Measurements from ENCODE around the gene ABHD10.
"Not testable (repeated sequence)": the region's sequence is repeated elsewhere in the genome, so short reads cannot be mapped to it uniquely, and the experiment has no call there.

Gene ABHD10

DNA sequence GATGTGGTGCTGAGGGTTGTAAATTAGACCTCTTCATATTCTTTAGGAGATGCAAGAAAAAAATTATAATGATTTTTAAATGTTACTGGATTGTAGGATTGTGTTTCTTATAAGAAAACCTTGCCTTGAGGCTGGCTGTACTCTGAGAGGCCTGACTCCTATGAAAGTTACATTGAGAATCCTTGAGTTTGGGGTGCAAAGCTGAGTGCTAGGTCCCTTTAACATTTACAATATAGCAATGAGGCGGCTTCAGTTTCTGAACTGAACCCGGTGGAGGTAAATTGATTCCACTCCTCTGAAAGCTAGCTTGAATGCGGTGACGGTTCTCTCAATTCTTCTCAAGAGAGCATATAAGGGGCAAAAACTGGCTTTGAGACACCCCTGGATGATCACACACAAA lies 55.6 kb downstream of the ABHD10 start, which contains the start of gene TMPRSS7:
TMPRSS7 (plus strand) TSS at position 301 of the 400 bp plus-strand sequence. CDS start 110 bp downstream, outside the sequence.
- DNase-seq (ENCODE audit: low read depth) = no peak

DNA sequence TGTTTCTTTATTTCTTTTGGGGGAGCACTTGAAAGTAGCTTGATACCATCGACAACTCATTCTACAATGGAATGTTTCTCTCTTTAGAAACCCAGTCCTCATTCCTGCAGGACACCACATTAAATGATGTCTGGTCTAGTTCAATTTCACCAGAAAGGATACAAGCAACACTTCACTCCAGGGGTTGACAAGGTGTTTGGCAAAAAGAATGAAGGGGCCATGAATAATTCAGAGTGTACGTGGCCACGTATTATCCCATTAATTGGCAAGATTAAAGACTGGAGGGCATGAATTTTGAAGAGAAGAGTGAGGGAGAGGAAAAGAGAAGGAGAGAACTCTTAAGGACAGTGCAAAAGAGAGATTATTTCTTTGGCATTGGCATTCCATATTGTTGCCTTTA lies 56.4 kb downstream of the ABHD10 start:
- no peak for DNase-seq (ENCODE audit: low read depth)

DNA sequence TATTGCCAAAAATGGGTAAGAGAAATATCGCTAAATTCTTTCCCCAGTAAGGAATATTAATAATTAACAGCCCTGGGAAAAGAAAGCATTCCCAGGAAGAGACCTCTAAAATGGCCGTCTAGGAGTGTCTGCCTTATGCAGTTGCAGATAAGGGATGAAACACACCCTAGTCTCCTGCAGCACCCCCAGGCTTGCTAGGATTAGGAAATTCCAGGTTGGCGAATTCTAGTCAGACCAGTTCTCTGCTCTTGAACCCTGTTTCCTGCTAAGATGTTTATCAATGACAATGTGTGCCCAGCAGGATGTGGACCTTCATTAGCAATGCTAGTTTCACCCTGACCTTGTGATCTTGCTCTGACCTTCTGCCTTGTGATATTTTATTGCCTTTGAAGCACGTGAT lies 58.4 kb downstream of the ABHD10 start:
- not testable (repeated sequence) for DNase-seq (ENCODE audit: low read depth)

DNA sequence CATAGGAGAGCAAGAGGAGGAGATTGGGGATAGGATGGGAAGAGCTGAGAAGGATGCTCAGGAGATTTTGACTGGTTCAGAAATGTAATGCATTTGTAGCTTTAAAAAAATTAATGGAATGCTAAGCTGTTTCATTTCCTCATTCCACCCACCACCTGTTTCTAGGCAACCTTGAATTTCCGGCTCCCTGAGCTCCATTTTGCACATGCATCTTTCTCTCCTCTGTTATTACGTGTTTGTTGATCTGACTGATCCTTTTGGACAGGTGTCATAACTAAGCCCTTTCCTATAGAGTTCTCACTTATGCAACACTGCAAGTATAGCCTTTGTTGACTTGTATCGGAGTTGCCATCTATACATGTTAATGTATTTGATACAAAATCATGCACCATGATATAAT lies 60.0 kb downstream of the ABHD10 start:
- no peak for DNase-seq (ENCODE audit: low read depth)

DNA sequence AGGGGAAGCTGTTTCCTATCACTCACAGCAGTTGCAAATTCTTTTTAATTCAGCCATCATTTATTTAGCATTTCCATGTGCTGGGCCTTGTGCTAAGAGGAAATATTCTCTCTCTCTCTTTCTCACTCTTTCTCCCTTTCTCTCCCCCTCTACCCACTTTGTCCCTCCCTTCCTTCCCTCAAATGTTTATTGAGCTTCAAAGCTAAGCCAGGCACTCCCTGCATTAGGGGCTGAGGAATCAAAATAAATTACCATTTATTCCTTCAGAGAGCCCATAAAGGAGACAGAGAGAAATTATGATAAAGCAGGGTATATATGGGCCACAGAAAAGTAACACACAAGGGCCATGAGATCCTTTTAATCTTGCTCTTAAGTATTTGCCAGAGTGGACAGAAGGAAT lies 62.5 kb downstream of the ABHD10 start:
- no peak for DNase-seq (ENCODE audit: low read depth)

DNA sequence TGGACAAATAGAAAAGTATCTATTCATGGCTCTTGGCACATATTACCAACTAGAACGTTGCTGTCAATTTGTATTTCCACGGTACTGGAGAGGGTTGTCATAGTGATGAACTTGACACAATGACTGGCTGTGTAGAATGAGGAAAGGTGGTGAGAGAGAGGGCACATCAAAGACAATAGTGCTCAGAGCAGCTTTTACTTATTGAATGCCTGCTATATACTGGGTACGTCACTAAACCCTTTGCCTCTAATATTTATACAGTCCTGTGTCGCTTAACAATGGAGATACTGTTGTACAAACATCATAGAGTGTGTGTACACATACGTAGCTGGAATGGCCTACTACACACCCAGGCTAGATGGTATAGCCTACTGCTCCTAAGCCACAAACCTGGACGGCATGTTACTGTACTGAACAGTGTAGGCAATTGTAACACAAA lies 64.0 kb downstream of the ABHD10 start:
- no peak for DNase-seq (ENCODE audit: low read depth)

Data from CMK (cell line).